GM18909 (cell line): Measurements from ENCODE around the gene DIPK1B.

Experiments
- ATAC-seq: cut with Tn5 transposase; IDR thresholded peaks from one replicate; pipeline ENCODE4 v1.9.1; 2021; ENCODE audit warnings: mild to moderate bottlenecking; ENCODE audit not compliant: unreplicated experiment, poor library complexity

The DIPK1B gene

GRCh38 chr9:136732444-136733178 lies 20.2 kb downstream of the DIPK1B start:
- ATAC-seq: no peak

GRCh38 chr9:136733611-136734010 lies 21.2 kb downstream of the DIPK1B start:
- ATAC-seq: no peak

GRCh38 chr9:136734837-136735496 lies 22.6 kb downstream of the DIPK1B start:
- ATAC-seq: no peak

GRCh38 chr9:136735812-136736480 lies 23.6 kb downstream of the DIPK1B start:
- no peak for ATAC-seq

GRCh38 chr9:136738960-136739359 lies 26.6 kb downstream of the DIPK1B start:
- no peak for ATAC-seq

GRCh38 chr9:136739509-136739908 lies 27.1 kb downstream of the DIPK1B start:
- ATAC-seq: no peak

GRCh38 chr9:136740069-136740468 lies 27.7 kb downstream of the DIPK1B start:
- no peak for ATAC-seq

GRCh38 chr9:136740491-136740890 lies 28.1 kb downstream of the DIPK1B start:
- ATAC-seq: no peak

GRCh38 chr9:136740971-136741882 lies 28.9 kb downstream of the DIPK1B start:
- no peak for ATAC-seq

GRCh38 chr9:136741883-136742571 lies 29.7 kb downstream of the DIPK1B start:
- ATAC-seq: no peak

- ATAC-seq: no peak
These were observed 30.4 kb downstream of the DIPK1B start, which contains the start of gene LCN10 for GRCh38 chr9:136742591-136743391. LCN10 (minus strand) TSS chr9:136742940; CDS start chr9:136742903, 37 bp downstream.

- ATAC-seq: no peak
These were observed 31.4 kb downstream of the DIPK1B start for GRCh38 chr9:136743639-136744211.

- ATAC-seq: no peak
These were observed 32.4 kb downstream of the DIPK1B start for GRCh38 chr9:136744773-136745172.

GRCh38 chr9:136745389-136746154 lies 33.2 kb downstream of the DIPK1B start:
- ATAC-seq: no peak

GRCh38 chr9:136746155-136746490 lies 33.8 kb downstream of the DIPK1B start:
- ATAC-seq: no peak

- ATAC-seq: no peak
These were observed 34.2 kb downstream of the DIPK1B start for GRCh38 chr9:136746621-136747020.

- ATAC-seq: no peak
These were observed 35.0 kb downstream of the DIPK1B start for GRCh38 chr9:136747161-136748060.
